Ovary (tissue), 3 donors: ENCODE data around the gene CAMSAP1.

Experiments used
- CTCF ChIP-seq, 3 donors: fragments of 450-650 bp in 2 of 3; fragments of 200-600 bp in 1 of 3; IDR thresholded peaks; one replicate each; pipeline versions ENCODE4 v1.5.1 to v1.8.0; 2016 to 2022; ENCODE audit warnings: antibody characterized with exemption in 3 of 3, mild to moderate bottlenecking in 1 of 3
- EP300 ChIP-seq: sonication (generic); formaldehyde crosslinking; IDR thresholded peaks from one replicate; pipeline ENCODE4 v1.6.1; 2017; ENCODE audit warnings: antibody characterized with exemption
- POLR2A ChIP-seq: fragments of 450-650 bp; IDR thresholded peaks from one replicate; pipeline ENCODE4 v1.6.1; 2017; ENCODE audit warnings: antibody characterized with exemption, mild to moderate bottlenecking, moderate library complexity
- donor health status: DM: no; HTN: no; CAD: no.

- TF ChIP-seq CTCF (IDR thresholded peaks at IDR 0.05) (no peak), POLR2A (no peak), EP300 (no peak)
Observed at GRCh38 chr9:135879619-135880018, 27.7 kb downstream of the CAMSAP1 start.
